OCI-LY1 (cell line): ENCODE results near the gene RMDN3.

ENCODE experiments used
- H2AFZ ChIP-seq: fragments of 200-600 bp; sonication (generic), shearing (Covaris generic); 2 replicates; pipeline ENCODE4 v1.6.0; 2014; ENCODE audit warnings: antibody characterized with exemption, mild to moderate bottlenecking, low read length
- H3F3A ChIP-seq: fragments of 200-600 bp; sonication (generic), shearing (Covaris generic); 2 replicates; pipeline ENCODE4 v1.6.0; 2014; ENCODE audit warnings: mild to moderate bottlenecking, antibody characterized with exemption, low read length, moderate library complexity; ENCODE audit not compliant: insufficient read depth
- H3K27ac ChIP-seq: fragments of 200-600 bp; sonication (generic); 2 replicates; pipeline ENCODE4 v1.5.1; 2014; ENCODE audit warnings: low read length, mixed run types, mild to moderate bottlenecking, low read depth; ENCODE audit not compliant: poor library complexity, severe bottlenecking
- H3K27me3 ChIP-seq: fragments of 200-600 bp; sonication (generic); 2 replicates; pipeline ENCODE4 v1.6.0; 2014; ENCODE audit warnings: antibody characterized with exemption, mild to moderate bottlenecking, low read length, moderate library complexity; ENCODE audit not compliant: insufficient read depth
- H3K36me3 ChIP-seq: fragments of 200-600 bp; sonication (generic); 2 replicates; pipeline ENCODE4 v1.6.1; 2014; ENCODE audit warnings: mild to moderate bottlenecking, antibody characterized with exemption, low read length, moderate library complexity, mixed read lengths; ENCODE audit not compliant: insufficient read depth
- H3K4me1 ChIP-seq: fragments of 200-600 bp; sonication (generic); 2 replicates; pipeline ENCODE4 v1.5.1; 2014; ENCODE audit warnings: mild to moderate bottlenecking, low read length, moderate library complexity; ENCODE audit not compliant: insufficient read depth, severe bottlenecking
- H3K4me2 ChIP-seq: fragments of 200-600 bp; sonication (generic), shearing (Covaris generic); 2 replicates; pipeline ENCODE4 v1.6.1; 2014; ENCODE audit warnings: low read length
- H3K4me3 ChIP-seq: fragments of 200-600 bp; sonication (generic); 2 replicates; pipeline ENCODE4 v1.5.1; 2014; ENCODE audit warnings: low read length, low read depth, mild to moderate bottlenecking, mixed read lengths; ENCODE audit not compliant: poor library complexity, severe bottlenecking
- H3K79me2 ChIP-seq: fragments of 200-600 bp; shearing (Covaris generic); 2 replicates; pipeline ENCODE4 v1.6.1; 2016; ENCODE audit warnings: mixed run types, low read length, mixed read lengths; ENCODE audit not compliant: insufficient read depth
- H3K9ac ChIP-seq: fragments of 200-600 bp; sonication (generic), shearing (Covaris generic); 2 replicates; pipeline ENCODE4 v1.6.1; 2014; ENCODE audit warnings: mild to moderate bottlenecking, low read length, mixed read lengths
- H3K9me2 ChIP-seq: fragments of 200-600 bp; sonication (generic), shearing (Covaris generic); 2 replicates; pipeline ENCODE4 v1.6.1; 2014; ENCODE audit warnings: low read depth, mild to moderate bottlenecking, low read length, mixed read lengths
- H3K9me3 ChIP-seq: fragments of 200-600 bp; shearing (Covaris generic); 2 replicates; pipeline ENCODE4 v1.6.1; 2014; ENCODE audit warnings: low read length, mixed read lengths
- H4K20me1 ChIP-seq: fragments of 200-600 bp; sonication (generic), shearing (Covaris generic); 2 replicates; pipeline ENCODE4 v1.6.0; 2016; ENCODE audit warnings: mild to moderate bottlenecking, low read length; ENCODE audit not compliant: insufficient read depth
- EZH2 ChIP-seq: fragments of 200-600 bp; sonication (generic), shearing (Covaris generic); IDR thresholded peaks from 2 replicates; pipeline ENCODE4 v1.8.0; 2017; ENCODE audit warnings: borderline replicate concordance, mixed run types, mild to moderate bottlenecking, antibody characterized with exemption, low read length, moderate library complexity, mixed read lengths
- TF ChIP-seq, protein P1 (sequence below): fragments of 200-600 bp; sonication (generic), shearing (Covaris generic); IDR thresholded peaks from 2 replicates; pipeline ENCODE4 v1.5.1; 2017; ENCODE audit warnings: mild to moderate bottlenecking, antibody characterized with exemption, low read length, moderate library complexity, mixed read lengths

The RMDN3 gene

DNA sequence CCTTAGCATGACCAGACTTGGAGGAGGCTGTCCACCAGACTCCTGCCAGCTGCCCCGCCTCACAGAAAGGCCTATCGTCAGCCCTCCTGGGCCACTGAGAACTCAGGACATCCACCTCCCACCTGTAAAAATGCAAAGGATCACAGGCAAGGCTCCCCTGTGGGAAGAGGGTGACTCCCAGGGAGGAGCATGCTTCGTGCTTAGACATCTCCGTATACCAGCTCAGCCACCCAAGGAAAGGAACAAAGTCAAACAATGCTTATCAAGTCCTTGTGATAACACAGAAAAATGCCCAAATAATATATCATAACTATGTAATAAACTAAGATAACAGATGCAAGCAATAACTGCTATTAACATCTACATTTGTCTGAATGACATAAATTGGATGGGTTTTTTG lies 4.2 kb downstream of the RMDN3 start:
- Histone ChIP-seq H4K20me1 (no peaks in the 10 kb centered on the region), H3K9me2 (no peaks in the 10 kb centered on the region), H3K4me1 (peaks cover 28% of the 10 kb centered on the region), H3F3A (no peaks in the 10 kb centered on the region), H2AFZ (no peak overlapping the region), H3K27me3 (no peaks in the 10 kb centered on the region), H3K27ac (no peak overlapping the region), H3K9me3 (no peaks in the 10 kb centered on the region), H3K4me3 (no peak overlapping the region), H3K4me2 (no peak overlapping the region), H3K9ac (no peak overlapping the region), H3K79me2 (peaks cover 22% of the 10 kb centered on the region), H3K36me3 (peaks cover 56% of the 10 kb centered on the region)
- no peak for TF ChIP-seq EZH2
- TF ChIP-seq, protein P1, sequence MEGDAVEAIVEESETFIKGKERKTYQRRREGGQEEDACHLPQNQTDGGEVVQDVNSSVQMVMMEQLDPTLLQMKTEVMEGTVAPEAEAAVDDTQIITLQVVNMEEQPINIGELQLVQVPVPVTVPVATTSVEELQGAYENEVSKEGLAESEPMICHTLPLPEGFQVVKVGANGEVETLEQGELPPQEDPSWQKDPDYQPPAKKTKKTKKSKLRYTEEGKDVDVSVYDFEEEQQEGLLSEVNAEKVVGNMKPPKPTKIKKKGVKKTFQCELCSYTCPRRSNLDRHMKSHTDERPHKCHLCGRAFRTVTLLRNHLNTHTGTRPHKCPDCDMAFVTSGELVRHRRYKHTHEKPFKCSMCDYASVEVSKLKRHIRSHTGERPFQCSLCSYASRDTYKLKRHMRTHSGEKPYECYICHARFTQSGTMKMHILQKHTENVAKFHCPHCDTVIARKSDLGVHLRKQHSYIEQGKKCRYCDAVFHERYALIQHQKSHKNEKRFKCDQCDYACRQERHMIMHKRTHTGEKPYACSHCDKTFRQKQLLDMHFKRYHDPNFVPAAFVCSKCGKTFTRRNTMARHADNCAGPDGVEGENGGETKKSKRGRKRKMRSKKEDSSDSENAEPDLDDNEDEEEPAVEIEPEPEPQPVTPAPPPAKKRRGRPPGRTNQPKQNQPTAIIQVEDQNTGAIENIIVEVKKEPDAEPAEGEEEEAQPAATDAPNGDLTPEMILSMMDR = no peak

GRCh38 chr15:40749151-40749630 lies 5.9 kb downstream of the RMDN3 start:
- Histone ChIP-seq H3K4me2 (no peak overlapping the region), H3K36me3 (peaks cover 70% of the 10 kb centered on the region), H3K9ac (no peak overlapping the region), H3K9me2 (no peaks in the 10 kb centered on the region), H3K79me2 (peaks cover 19% of the 10 kb centered on the region), H3K9me3 (no peaks in the 10 kb centered on the region), H3F3A (no peaks in the 10 kb centered on the region), H3K27me3 (no peaks in the 10 kb centered on the region), H3K4me3 (no peak overlapping the region), H2AFZ (no peak overlapping the region), H4K20me1 (no peaks in the 10 kb centered on the region), H3K4me1 (peaks cover 19% of the 10 kb centered on the region), H3K27ac (no peak overlapping the region)
- no peak for TF ChIP-seq EZH2
- TF ChIP-seq, protein P1 = no peak

DNA sequence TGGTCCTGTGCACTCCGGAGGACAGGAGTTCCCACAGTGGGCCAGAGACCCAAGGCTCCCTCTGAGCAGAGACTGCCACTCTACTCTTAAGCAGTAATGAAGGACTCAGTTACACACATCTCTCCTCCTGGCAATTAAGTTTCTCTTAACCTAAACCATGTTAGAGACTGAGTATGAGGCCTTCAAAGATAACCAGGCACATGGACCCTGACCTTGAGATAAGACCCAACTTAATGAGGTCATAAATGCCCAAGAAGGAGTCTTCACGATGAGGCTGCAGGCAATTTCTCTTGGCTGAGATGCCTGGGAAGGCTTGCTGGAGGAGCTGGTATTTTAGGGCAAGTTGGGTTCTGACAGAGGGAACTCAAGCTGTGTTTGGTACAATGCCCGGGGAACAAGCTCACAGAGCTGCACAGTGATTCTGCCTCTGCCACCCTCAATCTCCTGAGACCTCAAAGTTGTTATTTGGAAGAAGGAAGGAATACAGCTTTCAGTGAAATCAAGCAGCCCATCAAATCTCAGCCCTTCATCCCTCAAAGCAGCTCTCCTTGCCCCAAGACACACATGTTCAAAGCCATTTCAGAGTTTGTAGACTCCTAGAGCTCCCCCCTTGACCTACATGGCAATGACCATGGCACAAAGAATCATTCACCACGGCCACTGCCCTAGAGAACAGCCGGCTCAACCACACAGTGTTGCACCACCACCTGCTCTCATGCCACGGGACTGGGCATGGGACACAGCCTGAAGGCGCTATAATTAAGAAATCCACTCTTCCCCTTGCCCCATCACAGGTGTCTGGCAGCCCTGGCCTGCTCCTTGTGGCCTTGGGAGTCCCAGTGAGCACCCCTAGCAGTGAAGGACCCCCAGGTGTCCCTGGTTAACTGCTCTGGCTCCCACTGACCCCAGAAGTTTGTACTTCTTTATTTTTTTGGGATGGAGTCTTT lies 7.1 kb downstream of the RMDN3 start:
- peaks cover 9% of the 10 kb centered on the region; the same call in 1 of the 2 replicates for H3K79me2 ChIP-seq

More for the DNA sequence above, 7.1 kb downstream of the RMDN3 start:
- Histone ChIP-seq H3K4me2 (no peak overlapping the region), H2AFZ (no peak overlapping the region), H3K27me3 (no peaks in the 10 kb centered on the region), H3K9me2 (no peaks in the 10 kb centered on the region), H3K4me1 (peaks cover 7% of the 10 kb centered on the region), H3K9me3 (no peaks in the 10 kb centered on the region), H3K4me3 (no peak overlapping the region), H3F3A (no peaks in the 10 kb centered on the region), H4K20me1 (no peaks in the 10 kb centered on the region), H3K36me3 (peaks cover 81% of the 10 kb centered on the region), H3K27ac (no peak overlapping the region), H3K9ac (no peak overlapping the region)
- no peak for TF ChIP-seq EZH2
- TF ChIP-seq, protein P1 = no peak
